Osteoblast (primary cell): ENCODE results near the gene GP1BA. TPM values are rescaled to one million over a fixed set of nuclear protein-coding genes. Genes with fewer than 3 reads are reported as not detected.
"Not testable (repeated sequence)": the region's sequence is repeated elsewhere in the genome, so short reads cannot be mapped to it uniquely, and the experiment has no call there.

ENCODE experiments used
- DNase-seq: peaks from one replicate; pipeline ENCODE4 v3.0.0; 2011; ENCODE audit warnings: low spot score, mixed read lengths; ENCODE audit not compliant: insufficient read length; ENCODE audit errors: missing footprints
- H2AFZ ChIP-seq: 2 replicates; pipeline ENCODE4 v1.6.0; 2011; ENCODE audit warnings: mild to moderate bottlenecking, low read length
- H3K27ac ChIP-seq: 2 replicates; pipeline ENCODE4 v1.5.1; 2011; ENCODE audit warnings: mild to moderate bottlenecking, low read depth, low read length, moderate library complexity
- H3K27me3 ChIP-seq: 2 replicates; pipeline ENCODE4 v1.6.0; 2012; ENCODE audit warnings: mild to moderate bottlenecking, control low read depth, inconsistent platforms, low read length, moderate library complexity; ENCODE audit not compliant: insufficient read depth
- H3K36me3 ChIP-seq: 2 replicates; pipeline ENCODE4 v1.5.1; 2011; ENCODE audit warnings: mild to moderate bottlenecking, low read length, control low read depth, moderate library complexity; ENCODE audit not compliant: insufficient read depth
- H3K4me1 ChIP-seq: 2 replicates; pipeline ENCODE4 v1.5.1; 2011; ENCODE audit warnings: mild to moderate bottlenecking, low read length, control low read depth, moderate library complexity; ENCODE audit not compliant: insufficient read depth
- H3K4me2 ChIP-seq: 2 replicates; pipeline ENCODE4 v1.6.0; 2011; ENCODE audit warnings: mild to moderate bottlenecking, low read length; ENCODE audit not compliant: insufficient read depth
- H3K4me3 ChIP-seq: fragments of 200-600 bp; sonication (generic); 3 replicates; pipeline ENCODE4 v1.5.1; 2012; ENCODE audit warnings: mild to moderate bottlenecking, low read length, inconsistent platforms; ENCODE audit not compliant: insufficient read depth
- H3K79me2 ChIP-seq: 2 replicates; pipeline ENCODE4 v1.6.0; 2012; ENCODE audit warnings: mild to moderate bottlenecking, low read length, control low read depth, inconsistent platforms; ENCODE audit not compliant: insufficient read depth
- H3K9me3 ChIP-seq: 2 replicates; pipeline ENCODE4 v1.5.1; 2011; ENCODE audit warnings: low read depth, low read length, control low read depth
- H4K20me1 ChIP-seq: 2 replicates; pipeline ENCODE4 v1.6.0; 2012; ENCODE audit warnings: mild to moderate bottlenecking, low read length, control low read depth; ENCODE audit not compliant: insufficient read depth
- CTCF ChIP-seq: IDR thresholded peaks from 2 replicates; pipeline ENCODE4 v1.5.1; 2011; ENCODE audit warnings: mild to moderate bottlenecking, low read depth, low read length, moderate library complexity; ENCODE audit errors: extremely low read depth
- total RNA-seq: library from RNA; depleted of rRNA; stranded (reverse); fragments of >200 nt; gene quantifications from 2 replicates; pipeline ENCODE4 v1.2.3, GENCODE V29; 2012

The GP1BA gene
- total RNA-seq, 1 donor = not detected

- H3K27ac ChIP-seq = peak overlapping the region; percentile 17
- H3K79me2 ChIP-seq = no peaks in the 10 kb centered on the region
- H3K4me2 ChIP-seq = peak overlapping the region; percentile 2
- peak overlapping the region; percentile 72 for H3K4me3 ChIP-seq
- no peaks in the 10 kb centered on the region for H3K9me3 ChIP-seq
- no peak for TF ChIP-seq CTCF
- peak; percentile 55 for DNase-seq
- peaks cover 8% of the 10 kb centered on the region for H3K27me3 ChIP-seq
- H3K36me3 ChIP-seq = peaks cover 10% of the 10 kb centered on the region
- H2AFZ ChIP-seq = no peak overlapping the region
- H4K20me1 ChIP-seq = peaks cover 7% of the 10 kb centered on the region
- peaks cover 17% of the 10 kb centered on the region for H3K4me1 ChIP-seq
Measured at GRCh38 chr17:4901108-4901647, 30.9 kb upstream of the GP1BA start.

- TF ChIP-seq CTCF = no peak
- Histone ChIP-seq H4K20me1 (peaks cover 7% of the 10 kb centered on the region), H3K36me3 (peaks cover 7% of the 10 kb centered on the region), H2AFZ (no peak overlapping the region), H3K27ac (peak overlapping the region; percentile 23), H3K9me3 (no peaks in the 10 kb centered on the region), H3K4me1 (peaks cover 17% of the 10 kb centered on the region), H3K4me3 (peak overlapping the region; percentile 72), H3K79me2 (no peaks in the 10 kb centered on the region), H3K27me3 (peaks cover 8% of the 10 kb centered on the region), H3K4me2 (peak overlapping the region; percentile 49)
- DNase-seq = peak; percentile 90
Measured at GRCh38 chr17:4901648-4902344, 30.3 kb upstream of the GP1BA start.

- Histone ChIP-seq H3K27ac (no peak overlapping the region), H3K79me2 (no peaks in the 10 kb centered on the region), H3K9me3 (no peaks in the 10 kb centered on the region), H3K4me1 (peaks cover 17% of the 10 kb centered on the region), H4K20me1 (peaks cover 7% of the 10 kb centered on the region), H2AFZ (no peak overlapping the region), H3K4me2 (peak overlapping the region; percentile 49), H3K27me3 (peaks cover 8% of the 10 kb centered on the region), H3K36me3 (no peaks in the 10 kb centered on the region), H3K4me3 (no peak overlapping the region)
- peak; percentile 68 for DNase-seq
- TF ChIP-seq CTCF = no peak
Measured at GRCh38 chr17:4902540-4902939, 29.5 kb upstream of the GP1BA start.

GRCh38 chr17:4903051-4903818, 28.8 kb upstream of the GP1BA start, which contains the start of gene CHRNE:
Gene CHRNE, minus strand, starts transcription at chr17:4903098. Its CDS starts 35 bp downstream, at chr17:4903063.
- TF ChIP-seq CTCF = peak; percentile 80
- peak within 1 kb of the TSS; percentile 23 for H3K27ac ChIP-seq
- peaks cover 17% of the 10 kb centered on the region for H3K4me1 ChIP-seq
- H3K27me3 ChIP-seq = peaks cover 8% of the 10 kb centered on the region
- H3K9me3 ChIP-seq = no peaks in the 10 kb centered on the region
- H3K4me2 ChIP-seq = peak within 1 kb of the TSS; percentile 49
- DNase-seq = peak; percentile 85
- peaks cover 7% of the 10 kb centered on the region for H4K20me1 ChIP-seq
- H3K79me2 ChIP-seq = no peaks in the 10 kb centered on the region
- H3K4me3 ChIP-seq = peak within 1 kb of the TSS; percentile 42
- H2AFZ ChIP-seq = no peak within 1 kb of the TSS
- H3K36me3 ChIP-seq = no peaks in the 10 kb centered on the region

GRCh38 chr17:4906642-4907041, 25.4 kb upstream of the GP1BA start:
- H3K4me2 ChIP-seq, H3K27ac ChIP-seq, H2AFZ ChIP-seq, DNase-seq, H4K20me1 ChIP-seq, H3K36me3 ChIP-seq, H3K79me2 ChIP-seq, H3K9me3 ChIP-seq, H3K4me3 ChIP-seq, H3K27me3 ChIP-seq: not testable (repeated sequence)
- H3K4me1 ChIP-seq = peaks cover 12% of the 10 kb centered on the region
